GM18519 (cell line): ENCODE results near the gene SNX33.
"Not testable (repeated sequence)": the region's sequence is repeated elsewhere in the genome, so short reads cannot be mapped to it uniquely, and the experiment has no call there.

Source experiments
- ATAC-seq: cut with Tn5 transposase; IDR thresholded peaks from one replicate; pipeline ENCODE4 v1.9.1; 2021; ENCODE audit warnings: mild to moderate bottlenecking, moderate library complexity; ENCODE audit not compliant: unreplicated experiment, low FRiP score

SNX33 gene

DNA sequence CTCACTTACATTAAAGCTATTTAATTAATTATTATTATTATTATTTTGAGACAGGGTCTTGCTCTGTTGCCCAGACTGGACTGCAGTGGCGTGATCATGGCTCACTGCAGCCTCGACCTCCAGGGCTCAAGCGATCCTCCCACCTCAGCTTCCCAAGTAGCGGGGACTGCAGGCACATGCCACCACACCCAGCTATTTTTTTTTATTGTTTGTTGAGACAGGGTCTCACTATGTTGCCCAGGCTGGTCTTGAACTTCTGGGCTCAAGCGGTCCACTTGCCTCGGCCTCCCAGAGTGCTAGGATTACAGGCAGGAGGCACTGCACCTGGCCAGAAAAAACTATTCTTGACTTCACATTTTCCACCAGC is 30.6 kb downstream of the SNX33 start:
- not testable (repeated sequence) for ATAC-seq

DNA sequence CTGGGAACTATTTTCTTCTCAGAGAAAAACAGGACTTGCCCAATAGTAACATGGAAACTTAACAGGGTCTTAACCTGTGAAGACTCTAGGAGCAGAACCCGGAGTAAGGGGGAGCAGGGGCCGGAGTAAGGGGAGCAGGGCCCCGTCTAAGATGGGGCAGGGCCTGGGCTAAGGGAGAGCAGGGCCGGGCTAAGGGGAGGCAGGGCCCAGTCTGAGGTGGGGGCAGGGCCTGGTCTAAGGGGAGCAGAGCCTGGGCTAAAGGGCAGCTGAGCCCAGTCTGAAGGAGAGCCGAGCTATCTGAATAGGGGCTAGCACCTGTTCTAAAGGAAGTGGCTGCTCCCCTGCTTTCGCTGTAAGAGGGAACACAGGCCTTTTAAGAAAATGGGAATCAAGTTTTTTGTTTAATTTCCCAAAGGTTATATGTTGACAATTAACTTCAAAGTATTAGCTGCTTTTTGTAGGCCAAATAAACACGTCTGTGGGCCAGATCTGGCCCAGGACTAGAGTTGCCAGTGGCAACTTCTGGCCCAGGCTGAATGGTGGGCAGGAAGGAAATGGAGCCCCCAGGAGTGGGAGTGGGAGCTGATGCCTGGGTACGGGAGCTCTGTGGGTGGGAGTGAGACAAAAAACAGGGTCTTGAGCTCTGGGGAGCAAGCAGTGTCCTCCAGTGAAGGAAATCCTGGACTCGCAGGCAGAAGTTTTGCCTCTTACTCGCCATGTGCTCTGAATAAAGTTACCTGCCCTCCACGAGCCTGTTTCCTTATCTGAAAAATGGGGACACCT is 32.5 kb downstream of the SNX33 start:
- no peak for ATAC-seq

DNA sequence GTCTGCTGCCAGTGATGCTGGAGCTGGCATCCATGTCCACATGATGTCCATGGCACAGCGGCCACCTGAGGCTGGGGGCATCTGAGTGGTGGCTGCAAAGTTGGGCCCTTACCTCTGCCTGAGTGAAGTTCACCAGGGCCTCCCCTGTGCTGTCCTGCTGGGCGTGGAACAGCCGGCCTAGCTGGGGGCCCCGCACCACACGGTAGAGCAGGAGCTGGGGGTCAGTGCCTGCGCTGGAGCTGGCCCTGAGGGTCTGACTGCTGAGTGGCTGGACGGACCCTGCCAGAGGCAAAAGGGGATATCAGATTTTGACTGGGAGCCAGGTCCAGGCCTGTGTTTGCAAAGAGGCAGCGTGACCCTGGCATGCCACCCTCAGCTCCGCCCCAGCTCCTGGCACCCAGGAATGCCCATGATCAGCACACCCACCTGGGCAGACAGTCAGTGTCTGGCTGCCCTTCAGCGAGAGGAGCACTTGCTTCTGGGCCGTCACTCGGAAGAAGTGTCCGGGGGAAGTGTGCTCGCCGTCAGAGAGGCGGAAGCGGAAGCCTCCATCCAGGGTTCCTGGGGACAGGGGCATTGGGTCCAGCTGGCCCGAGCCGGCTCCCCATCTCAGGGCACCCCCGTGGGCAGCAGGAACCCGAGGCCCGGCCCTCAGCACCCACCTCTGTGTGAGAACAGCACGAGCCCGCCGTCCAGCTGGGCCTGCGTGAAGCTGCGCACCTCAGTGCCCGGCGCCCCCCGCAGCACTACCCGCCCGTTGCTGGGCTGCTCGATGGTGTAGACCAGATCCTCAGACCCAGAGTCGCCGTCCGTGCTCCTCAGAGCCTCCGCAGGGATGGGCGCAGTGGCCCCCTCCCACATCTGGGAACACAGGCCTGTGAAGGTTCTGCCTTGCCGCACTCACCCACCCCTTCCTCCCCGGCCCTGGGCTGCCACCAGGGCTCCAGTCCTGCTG is 34.7 kb downstream of the SNX33 start:
- no peak for ATAC-seq

DNA sequence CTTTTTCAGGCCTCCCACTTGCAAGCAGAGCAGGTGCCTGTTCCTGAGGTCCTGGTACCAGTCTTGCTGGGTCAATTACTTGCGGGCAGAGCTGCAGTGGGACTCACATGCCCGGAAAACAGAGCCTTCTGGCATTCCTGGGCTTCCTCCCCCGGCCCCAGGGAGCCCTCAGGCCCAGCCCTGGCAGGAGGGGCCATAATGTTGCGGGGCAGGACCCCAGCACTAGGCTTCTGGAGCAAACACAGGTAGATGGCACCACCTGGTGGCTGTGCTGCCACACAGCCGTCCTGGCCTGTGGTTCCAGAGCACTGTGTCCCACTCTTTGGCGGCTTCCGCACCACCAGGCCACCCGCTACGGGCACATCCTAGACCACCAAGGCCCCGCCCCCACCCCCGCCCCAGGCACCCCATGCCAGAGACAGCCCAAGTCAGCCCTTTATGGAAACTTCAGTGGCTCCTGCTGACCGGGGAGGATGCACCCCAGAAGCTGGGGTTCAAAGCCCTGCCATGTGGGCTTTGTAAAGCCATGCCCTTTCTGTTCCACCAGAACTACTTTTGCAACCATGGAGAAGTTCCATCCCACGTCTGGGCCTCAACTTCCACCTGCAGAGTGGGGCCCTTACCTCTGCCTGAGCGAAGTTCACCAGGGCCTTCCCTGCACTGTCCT is 36.1 kb downstream of the SNX33 start:
- ATAC-seq: not testable (repeated sequence)

DNA sequence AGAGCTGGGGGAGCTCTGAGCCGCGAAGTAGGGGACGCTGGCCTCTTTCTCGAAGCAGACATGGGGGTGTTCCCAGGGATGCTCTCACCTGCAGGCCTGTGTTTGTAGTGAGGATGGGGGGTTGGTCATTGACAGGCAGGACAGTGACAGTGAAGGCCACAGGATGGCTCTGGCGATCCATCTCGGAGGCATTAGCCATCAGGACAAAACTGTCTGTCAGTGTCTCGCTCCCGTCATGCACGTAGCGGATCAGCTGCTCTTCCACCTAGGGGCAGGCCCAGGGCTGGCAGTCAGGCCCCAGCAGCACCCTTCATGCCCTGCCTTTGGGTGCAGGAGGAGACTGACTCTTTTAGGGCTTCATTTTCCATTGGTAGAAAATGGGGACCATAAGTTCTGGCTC is 36.9 kb downstream of the SNX33 start:
- ATAC-seq: no peak

GRCh38 chr15:75685195-75685594 is 37.5 kb downstream of the SNX33 start:
- ATAC-seq: no peak

DNA sequence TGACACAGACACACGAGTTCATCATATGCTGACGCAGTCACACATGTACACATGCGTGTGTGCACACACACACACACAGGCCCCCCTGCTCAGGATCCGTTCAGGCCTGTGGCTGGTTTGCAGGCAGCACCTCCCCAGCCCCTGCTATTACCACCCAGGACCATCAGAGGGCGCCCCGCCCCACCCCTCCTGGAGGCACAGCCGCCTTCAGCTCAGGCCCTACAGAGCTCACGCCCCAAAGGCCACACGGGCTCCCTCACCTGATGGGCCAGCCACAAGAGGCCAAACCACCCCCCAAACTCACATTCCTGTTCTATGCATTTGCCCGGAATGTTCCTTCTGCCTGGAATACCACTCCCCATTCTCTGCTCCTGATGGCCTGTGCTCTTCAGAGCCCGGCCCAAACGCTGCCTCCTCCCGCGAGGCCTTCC is 38.5 kb downstream of the SNX33 start:
- ATAC-seq: not testable (repeated sequence)

- ATAC-seq: no peak
These were observed 40.0 kb downstream of the SNX33 start for GRCh38 chr15:75687486-75688277.

- ATAC-seq: no peak
These were observed 40.5 kb downstream of the SNX33 start for GRCh38 chr15:75688278-75688557.

GRCh38 chr15:75688831-75689230 is 41.1 kb downstream of the SNX33 start:
- ATAC-seq: no peak

DNA sequence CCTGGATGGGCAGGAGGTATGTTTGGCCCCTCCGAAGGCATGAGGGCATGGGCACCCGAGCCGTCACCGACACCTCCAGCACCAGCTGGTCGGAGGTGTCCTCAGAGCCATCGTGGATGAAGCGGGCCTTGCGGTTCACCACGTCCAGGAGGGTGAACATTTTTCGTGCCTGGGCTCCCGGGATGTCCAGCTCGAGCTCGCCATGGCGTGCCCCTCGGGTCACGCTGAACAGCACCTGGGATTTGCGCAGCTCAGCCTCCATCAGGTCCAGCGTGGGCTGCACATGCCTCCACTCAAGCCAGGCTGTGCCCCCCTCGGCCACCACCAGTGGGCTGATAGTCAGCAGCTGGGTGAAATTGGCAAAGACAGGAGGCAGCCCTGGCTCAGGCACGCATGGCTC is 41.7 kb downstream of the SNX33 start:
- ATAC-seq: not testable (repeated sequence)

DNA sequence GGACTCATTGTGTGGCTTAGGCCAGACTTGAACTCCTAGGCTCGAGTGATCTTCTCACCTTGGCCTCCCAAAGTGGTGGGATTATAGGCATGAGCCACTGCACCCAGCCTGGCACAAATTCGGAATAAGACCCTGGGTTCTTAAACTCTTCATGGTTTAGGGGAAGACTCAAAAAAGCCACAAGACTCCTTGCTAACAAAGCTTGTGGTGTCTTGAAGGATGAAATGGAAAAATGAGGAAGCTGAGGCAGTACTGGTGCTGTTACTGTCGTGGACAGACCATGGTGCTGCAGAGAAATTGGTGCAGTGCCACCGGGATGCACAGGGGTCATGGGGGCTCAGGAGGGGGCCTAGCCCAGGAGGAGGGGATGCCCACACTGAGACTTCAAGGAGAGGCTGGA is 44.6 kb downstream of the SNX33 start:
- not testable (repeated sequence) for ATAC-seq

DNA sequence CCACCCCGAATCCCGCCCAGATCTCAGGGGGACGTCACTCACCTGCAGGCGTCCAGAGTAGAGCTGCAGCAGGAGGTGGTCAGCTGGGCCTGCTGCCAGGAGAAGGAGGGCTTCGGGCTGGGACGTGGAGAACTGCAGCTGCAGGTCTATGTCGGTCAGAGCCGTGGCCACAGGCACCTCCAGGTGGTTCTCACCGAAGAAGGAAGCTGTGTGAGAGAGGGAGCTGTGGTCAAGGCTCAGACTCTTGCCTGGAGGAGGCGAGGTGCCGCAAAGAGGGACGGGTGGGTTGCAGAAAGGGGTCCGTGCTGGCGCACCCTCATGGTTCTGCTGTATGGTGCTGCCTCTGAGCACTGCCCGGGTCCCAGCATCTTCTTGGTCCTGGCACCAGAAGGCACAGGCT is 45.3 kb downstream of the SNX33 start:
- not testable (repeated sequence) for ATAC-seq

DNA sequence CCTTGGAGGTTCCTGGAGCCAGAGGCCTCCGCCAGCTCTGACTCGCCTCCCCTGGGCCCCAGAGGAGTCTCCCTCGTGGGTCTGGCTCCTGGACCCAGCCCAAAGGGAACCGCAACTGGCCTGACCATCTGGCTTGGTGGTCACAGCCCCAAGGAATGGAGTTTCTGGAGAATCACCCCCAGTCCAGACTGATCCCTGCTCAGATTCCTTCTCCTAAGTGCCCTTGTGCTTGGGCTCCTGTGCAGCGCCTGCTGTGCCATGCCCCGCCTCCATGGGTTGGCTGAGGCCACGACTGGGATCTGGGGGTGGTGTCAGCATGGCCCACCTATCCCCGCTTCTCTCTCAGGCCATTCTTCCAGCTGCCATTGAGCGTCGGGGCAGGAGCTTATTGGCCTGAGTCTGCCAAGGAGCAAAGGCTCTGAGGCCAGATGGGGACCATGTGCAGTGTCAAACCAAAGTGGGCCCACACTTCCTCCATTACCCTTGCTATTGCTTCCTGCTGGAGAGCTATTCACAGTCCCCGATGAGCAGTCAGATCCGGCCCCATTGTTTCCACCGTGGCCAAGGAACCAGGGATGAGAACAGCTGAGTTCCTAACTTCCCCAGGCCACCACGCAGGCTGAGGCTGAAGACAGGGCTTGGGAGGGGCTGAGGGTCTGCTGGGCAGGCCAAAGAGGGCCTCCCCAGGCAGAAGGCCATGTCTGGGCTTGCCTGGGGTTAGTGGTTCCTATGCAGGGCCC is 46.0 kb downstream of the SNX33 start:
- ATAC-seq: no peak

DNA sequence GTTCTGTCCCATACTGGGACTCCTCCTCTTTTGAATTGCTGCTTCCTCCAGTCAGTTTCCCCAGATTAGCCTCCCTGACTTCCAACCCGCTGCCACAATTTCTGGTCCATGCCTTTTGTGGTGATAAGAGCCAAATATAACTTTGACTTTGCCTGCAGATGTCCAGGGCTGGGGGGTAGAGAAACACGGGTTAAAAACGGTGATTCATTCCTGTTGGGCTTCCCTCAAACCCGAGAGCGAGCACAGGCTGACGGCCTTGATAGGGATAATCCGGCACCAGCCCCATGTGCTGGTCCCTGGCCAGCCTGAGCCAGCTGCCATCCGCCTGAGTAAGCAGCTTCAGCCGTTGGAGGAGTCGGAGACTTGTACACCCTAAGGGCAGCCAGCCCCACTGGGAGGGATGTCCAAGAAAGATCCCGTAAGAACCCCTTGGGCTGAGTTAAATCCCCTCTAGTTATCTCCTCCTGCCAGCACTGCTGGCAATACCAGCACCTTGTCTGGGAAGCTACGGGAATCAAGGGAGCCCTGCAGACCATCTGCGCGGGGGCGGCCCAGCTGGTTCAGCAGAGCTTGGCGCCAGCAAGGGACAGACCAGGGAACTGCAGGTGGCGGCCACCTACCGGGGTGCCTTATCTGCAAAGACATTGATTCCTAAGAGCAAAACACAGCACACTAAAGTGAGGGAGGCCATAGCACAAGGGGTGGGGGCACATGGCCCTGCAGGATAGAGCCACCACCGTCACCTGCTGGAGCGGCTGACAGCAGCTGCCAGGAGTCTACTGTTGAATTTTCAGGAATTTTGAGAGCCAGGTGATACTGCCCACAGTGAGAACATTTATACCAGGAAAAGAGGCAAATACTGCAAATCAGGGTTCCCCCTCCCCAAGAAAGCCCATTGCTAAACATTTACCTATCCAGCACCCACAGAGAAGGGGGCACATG is 46.8 kb downstream of the SNX33 start:
- no peak for ATAC-seq

- no peak for ATAC-seq
These were observed 47.5 kb downstream of the SNX33 start for GRCh38 chr15:75695220-75695619.

DNA sequence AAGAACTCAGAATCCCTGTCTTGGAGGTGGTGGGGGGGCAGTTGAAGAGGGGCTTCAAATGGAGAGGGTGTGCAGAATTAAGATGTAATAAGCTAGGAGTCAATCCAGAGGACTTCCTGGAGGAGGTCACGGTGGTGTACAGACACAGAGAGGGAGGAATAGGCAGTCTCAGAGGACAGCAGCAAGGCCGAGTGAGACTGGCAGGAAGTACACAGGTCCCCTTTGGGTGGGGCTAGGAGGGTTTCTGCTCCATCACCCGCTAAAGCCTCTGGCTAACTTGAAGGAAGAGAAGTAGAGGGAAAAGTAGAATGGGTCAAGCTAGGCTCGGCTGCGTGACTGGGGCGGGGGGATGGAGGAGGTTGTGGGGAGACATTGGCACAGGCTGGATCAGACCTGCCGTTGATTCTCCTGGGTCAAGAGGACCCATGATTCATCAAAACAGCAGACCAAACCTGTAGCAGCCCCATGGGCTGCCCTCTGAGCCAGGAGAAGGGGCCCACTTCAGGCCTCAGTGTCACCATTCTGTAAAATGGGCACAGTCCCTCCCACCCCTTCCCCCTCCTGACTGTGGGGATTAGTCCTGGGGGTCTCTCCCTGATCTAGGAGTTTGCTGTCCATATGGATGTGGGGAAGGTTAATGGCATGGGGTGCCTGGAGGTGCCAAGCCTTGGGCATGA is 48.1 kb downstream of the SNX33 start:
- ATAC-seq: no peak

DNA sequence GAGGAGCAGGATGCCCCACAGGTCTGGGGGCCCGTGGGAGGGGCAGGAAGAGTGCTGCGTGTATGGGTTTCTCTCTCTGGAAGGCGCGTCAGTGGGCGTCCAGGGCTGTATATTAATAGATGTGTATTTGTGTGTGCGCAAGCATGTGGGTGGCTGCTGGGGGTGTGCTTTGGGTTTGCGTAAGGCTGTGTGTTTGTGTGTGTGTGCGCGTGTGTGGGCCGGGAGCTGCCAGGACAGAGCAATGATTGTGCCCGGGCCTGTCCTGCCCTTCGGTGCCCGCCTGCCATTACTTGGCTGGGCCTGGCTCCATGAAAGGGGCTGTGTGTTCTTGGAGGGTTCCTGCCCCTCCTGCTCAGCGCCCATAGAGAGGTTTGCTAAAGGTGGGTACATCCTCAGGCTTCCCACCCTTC is 48.6 kb downstream of the SNX33 start:
- ATAC-seq: no peak
